NCI-H524 treated with DMSO at 0.1 percent for 48 hours (cell line): Measurements from ENCODE around the gene TMEM61.

ENCODE experiments used
- DNase-seq: peaks from one replicate; lab custom pipeline; 2025; lab: John Stamatoyannopoulos, UW

The TMEM61 gene

DNA sequence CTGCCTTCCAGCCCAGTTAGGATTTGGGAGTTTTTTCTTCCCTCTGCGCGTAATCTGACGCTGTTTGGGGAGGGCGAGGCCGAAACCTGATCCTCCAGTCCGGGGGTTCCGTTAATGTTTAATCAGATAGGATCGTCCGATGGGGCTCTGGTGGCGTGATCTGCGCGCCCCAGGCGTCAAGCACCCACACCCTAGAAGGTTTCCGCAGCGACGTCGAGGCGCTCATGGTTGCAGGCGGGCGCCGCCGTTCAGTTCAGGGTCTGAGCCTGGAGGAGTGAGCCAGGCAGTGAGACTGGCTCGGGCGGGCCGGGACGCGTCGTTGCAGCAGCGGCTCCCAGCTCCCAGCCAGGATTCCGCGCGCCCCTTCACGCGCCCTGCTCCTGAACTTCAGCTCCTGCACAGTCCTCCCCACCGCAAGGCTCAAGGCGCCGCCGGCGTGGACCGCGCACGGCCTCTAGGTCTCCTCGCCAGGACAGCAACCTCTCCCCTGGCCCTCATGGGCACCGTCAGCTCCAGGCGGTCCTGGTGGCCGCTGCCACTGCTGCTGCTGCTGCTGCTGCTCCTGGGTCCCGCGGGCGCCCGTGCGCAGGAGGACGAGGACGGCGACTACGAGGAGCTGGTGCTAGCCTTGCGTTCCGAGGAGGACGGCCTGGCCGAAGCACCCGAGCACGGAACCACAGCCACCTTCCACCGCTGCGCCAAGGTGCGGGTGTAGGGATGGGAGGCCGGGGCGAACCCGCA is 59.1 kb downstream of the TMEM61 start, which contains the start of gene PCSK9:
TSS of gene PCSK9 (plus strand) at position 207 of the 741 bp plus-strand sequence. CDS start at position 497, 290 bp downstream.
- no peak for DNase-seq

DNA sequence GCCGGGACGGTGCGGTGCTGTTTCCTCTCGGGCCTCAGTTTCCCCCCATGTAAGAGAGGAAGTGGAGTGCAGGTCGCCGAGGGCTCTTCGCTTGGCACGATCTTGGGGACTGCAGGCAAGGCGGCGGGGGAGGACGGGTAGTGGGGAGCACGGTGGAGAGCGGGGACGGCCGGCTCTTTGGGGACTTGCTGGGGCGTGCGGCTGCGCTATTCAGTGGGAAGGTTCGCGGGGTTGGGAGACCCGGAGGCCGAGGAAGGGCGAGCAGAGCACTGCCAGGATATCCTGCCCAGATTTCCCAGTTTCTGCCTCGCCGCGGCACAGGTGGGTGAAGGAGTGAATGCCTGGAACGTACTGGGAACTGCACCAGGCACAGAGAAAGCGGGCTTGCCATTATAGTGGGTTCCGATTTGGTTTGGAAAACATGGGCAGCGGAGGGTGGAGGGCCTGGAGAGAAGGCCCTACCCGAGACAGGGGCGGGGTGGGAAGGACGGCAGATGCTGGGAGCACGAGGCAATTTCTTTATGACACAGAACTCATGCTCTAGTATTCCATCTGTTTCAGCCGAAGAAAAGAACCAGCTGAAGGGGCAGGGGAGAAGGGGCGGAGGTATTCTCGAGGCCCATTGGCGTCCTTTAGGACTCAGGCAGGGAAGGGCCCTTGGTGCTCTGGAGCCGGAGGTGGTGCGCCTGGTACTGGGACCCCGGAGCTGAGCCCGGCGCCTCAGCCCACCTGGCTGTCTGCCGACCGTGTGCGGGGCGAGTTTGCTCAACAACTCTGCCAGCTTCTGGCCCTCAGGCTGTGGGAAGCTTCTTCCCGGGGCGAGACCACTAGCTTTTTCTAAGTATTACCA is 59.9 kb downstream of the TMEM61 start:
- DNase-seq = peak; percentile 63

DNA sequence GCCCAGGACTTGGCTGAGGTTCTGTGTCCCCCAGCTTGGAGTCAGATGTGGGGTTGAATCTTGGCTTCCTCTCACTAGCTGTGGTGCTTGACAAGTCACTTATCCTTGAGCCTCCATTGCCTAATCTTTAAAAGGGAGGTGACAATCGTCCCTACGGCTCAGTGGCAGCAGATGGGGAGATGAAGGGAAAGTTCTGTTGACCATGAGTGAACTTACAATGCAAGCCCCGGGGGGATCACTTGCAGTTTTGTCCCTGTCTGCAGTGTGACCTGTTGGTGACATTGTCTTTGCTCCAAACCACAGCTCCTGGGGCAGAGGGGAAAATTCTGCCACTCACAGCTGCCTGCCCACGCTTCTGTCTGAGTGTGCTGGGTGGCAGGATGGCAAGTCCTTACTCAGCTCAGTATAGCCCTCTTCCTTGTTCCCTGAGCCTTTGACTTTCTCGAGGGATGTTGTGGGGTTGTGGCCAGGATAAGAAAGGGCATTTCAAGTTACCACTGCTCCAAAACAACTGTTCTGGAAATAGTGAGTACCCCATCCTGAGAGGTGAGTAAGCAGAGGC is 60.6 kb downstream of the TMEM61 start:
- no peak for DNase-seq

DNA sequence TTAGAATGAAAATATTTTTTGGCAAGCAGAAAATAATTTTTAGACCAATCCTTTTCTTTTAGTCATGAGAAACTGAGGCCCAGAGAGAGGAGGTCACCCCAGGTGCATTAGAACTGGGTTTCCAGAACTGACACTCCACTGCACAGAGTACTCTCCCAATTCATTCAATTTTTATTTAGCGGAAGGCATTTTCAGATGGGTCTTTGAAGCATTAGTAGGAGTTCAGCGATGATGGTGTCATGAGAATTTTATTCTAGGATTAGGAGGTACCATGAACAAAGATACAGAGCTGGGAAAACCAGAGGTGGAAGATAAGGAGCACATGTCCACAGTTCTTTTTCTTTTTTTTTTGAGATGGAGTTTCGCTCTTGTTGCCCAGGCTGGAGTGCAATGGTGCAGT is 61.2 kb downstream of the TMEM61 start:
- DNase-seq = no peak
